GM18951 (cell line): ENCODE results near the gene DSCAM.
"Not testable (repeated sequence)": the region's sequence is repeated elsewhere in the genome, so short reads cannot be mapped to it uniquely, and the experiment has no call there.

Experiments
- POLR2A ChIP-seq: IDR thresholded peaks from 4 replicates; pipeline ENCODE4 v1.6.1; 2011; ENCODE audit warnings: mild to moderate bottlenecking; ENCODE audit not compliant: insufficient read length, insufficient read depth; ENCODE audit errors: extremely low read depth
- in situ Hi-C: fragments of 300-500 bp; cut with MboI; formaldehyde crosslinking; loops from one replicate; pipeline ENCODE4 v1.12.0; 2022; ENCODE audit warnings: low sequenced_read_pairs, mixed read lengths, inconsistent platforms; ENCODE audit not compliant: unreplicated experiment

The DSCAM gene

GRCh38 chr21:40270047-40270446 is 576.9 kb downstream of the DSCAM start:
- in situ Hi-C loops, result no loop called here
- no peak for TF ChIP-seq POLR2A

GRCh38 chr21:40269239-40269638 is 577.7 kb downstream of the DSCAM start:
- in situ Hi-C loops, result no loop called here
- TF ChIP-seq POLR2A, result no peak

DNA sequence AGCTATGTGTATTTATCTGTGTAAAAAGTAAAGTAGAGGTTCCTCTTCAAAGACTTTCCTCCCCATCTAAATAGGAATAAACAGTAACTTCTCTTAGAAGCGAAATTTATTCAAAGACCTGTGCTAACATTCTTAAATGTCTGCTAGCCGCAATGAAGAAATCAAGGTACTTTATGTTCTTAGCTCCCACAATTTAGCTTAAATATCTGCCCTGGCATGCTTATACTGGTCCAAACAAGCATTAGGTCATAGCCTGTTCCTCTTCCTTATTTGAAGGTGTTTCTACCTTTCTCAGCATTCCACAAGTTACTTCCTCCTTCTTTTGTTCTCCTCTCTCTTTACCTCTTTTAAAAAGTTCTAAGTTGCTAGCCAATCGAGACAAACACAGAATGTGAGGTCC is 588.5 kb downstream of the DSCAM start:
- in situ Hi-C loops, result not testable (repeated sequence)

GRCh38 chr21:40257342-40257741 is 589.6 kb downstream of the DSCAM start:
- no peak for TF ChIP-seq POLR2A

DNA sequence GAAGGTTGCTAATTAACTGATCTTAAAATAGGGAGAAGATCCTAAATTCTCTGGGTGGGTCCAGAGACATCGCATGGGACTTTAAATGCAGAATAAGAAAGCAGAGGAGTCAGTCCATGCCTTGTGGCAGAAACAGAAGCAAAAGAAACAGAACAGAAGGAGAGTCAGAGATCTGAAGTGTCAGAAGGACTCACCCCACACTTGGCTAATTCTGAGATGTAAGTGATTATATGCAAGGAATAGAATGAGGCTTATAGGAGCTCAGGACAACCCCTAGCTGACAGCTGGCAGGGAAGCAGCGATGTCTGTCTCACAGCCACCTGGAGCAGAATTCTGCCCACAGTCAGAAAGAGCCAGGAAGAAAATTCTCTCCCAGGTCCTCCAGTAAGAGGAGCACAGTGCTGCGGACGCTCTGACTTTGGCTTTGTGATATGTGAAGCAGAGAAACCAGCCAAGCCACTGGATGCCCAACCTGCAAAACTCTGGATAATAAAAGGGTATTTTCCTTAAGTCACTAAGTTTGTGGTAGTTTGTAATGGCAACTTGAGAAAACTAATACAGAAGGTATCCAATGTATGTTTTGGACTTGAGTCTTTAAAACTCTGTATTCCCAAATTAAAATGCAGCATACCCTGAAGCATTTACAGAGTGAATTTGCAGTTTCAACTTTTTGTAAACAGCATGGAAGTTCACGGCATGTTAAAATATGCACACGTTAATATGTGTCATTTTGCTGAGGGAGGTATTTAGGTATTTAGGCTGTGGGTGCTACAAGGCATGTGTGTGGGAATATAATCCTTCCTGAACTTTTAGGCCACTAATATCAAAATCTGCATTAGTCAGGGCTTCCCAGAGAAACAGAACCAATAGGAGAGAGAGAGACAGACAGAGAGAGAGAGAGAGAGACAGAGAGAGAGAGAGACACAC is 591.2 kb downstream of the DSCAM start:
- TF ChIP-seq POLR2A, result no peak
- in situ Hi-C loops, result no loop called here

More at GRCh38 chr21:40257342-40257741, 589.6 kb downstream of the DSCAM start:
- in situ Hi-C loops, result no loop called here

DNA sequence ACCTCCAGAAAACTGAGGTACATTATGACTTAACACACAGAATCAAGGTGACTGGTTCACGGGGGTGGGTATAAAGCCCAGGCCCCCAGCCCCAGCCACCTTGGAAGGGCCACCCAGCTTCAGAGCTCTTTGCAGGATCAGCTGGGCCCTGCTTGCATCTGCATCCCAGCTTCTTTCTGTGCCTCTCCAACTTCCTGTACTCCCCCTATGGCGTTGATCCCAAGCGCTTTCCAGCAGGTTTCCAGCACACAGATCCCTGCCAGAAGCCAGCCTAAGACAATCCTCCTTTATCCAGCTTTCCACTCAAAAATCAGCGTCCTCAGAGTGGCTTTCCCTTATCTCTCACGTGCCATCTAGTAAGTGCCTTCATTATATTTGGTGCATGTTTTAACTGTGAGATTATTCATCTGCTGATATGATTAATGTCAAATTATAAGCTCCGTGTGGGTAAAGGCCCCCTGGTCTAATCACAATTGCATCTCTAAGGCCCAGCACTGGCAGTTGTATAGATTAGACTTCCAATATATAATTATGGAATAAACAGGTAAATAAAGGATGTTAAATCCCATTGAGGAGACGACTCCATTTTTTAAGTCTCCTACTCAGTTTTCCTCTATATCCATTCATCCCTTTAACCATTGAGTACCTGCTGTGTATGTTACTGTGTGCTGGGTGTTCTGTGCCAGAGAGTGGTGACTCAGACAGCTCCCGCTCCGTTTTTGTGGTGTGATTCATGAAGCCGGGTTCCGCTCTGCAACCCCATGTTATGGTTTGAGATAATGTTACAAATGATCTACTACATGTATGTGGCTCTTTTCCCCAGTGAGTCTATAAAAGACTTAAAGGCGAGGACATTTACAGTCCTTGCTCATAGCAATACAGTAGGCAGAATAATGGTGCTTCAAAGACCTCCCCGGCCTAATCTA is 592.2 kb downstream of the DSCAM start:
- TF ChIP-seq POLR2A, result no peak
- in situ Hi-C loops, result no loop called here

DNA sequence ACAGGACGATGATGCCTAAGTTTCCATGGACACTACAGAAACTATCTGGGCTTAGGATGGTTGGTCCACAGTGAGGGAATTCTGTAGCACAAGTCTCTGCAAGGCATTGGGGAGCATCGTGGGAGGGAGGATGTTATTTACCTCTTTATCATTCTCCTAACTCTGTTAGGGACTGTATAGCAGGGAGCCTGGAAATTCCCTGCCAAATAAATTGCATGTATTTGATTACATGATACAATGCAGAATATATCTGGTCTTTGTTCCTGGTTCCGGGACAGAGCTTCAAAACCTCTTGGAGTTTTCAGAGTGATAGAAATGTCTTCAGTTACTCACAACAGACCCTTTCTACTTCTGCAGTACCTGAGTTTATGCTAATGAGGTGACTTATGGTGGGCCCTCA is 593.8 kb downstream of the DSCAM start:
- in situ Hi-C loops, result no loop called here
- TF ChIP-seq POLR2A, result no peak

GRCh38 chr21:40250514-40251294 is 596.3 kb downstream of the DSCAM start:
- TF ChIP-seq POLR2A, result no peak
- in situ Hi-C loops, result no loop called here

GRCh38 chr21:40244981-40245380 is 602.0 kb downstream of the DSCAM start:
- in situ Hi-C loops, result no loop called here

GRCh38 chr21:40243685-40244084 is 603.3 kb downstream of the DSCAM start:
- TF ChIP-seq POLR2A, result no peak
- in situ Hi-C loops, result no loop called here

More at GRCh38 chr21:40244981-40245380, 602.0 kb downstream of the DSCAM start:
- no peak for TF ChIP-seq POLR2A

DNA sequence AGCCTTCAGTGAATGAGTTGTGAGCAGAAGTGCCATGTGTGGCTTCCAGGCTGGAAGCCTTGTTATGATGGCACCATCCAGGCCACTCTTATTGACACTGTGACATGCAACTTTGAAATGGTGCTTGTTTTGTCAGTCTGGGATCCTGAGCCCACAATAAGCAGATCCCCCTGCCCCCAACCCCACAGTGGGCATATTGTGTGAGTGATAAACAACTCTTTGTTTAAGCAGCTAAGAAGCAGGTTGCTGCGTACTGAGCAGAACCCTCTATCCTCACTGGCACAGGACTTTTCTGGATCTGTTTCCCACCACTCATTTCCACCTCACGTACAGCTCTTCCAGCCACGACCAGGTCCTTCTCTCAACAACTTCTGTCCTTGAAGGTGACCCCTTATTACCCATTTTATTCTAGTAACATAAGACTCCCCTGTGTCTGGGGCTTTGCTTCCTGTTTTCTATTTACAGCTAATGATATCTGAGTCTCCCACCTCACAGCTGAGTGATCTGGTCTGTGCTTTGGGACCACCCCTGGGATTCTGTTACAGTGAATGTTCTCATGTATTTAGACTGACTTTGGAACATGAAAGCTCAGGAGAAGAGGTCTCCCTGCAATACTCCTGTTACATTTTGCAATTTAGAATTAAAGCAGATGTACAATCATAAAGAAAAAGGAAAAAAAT is 604.2 kb downstream of the DSCAM start:
- TF ChIP-seq POLR2A, result no peak
- in situ Hi-C loops, result no loop called here

DNA sequence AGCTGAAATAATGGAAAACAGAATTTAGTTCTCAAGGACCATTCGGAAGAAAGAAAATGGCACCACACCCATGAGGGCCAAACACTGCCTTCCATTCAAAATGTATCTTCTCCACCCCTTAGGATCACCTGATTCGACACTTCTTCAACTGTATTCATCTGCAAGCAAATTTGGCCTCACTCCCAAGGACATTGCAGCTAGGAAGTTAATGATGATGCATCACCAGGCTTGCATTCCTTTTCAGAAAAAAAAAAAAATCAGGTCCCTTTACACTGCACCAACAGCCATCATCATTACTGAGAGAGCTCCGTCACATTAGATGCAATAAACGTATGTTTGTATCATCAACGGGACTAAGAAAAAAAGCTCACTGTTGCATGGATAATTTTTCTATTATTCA is 611.4 kb downstream of the DSCAM start:
- no peak for TF ChIP-seq POLR2A
- in situ Hi-C loops, result no loop called here
